GM12874 (cell line): Measurements from ENCODE around the gene MTMR11.

ENCODE experiments used
- TF ChIP-seq, protein P1 (sequence below): IDR thresholded peaks from 2 replicates; pipeline ENCODE4 v1.5.1; 2011; ENCODE audit warnings: low read depth, mild to moderate bottlenecking, control low read depth, low read length, moderate library complexity; ENCODE audit not compliant: insufficient read depth

The MTMR11 gene

DNA sequence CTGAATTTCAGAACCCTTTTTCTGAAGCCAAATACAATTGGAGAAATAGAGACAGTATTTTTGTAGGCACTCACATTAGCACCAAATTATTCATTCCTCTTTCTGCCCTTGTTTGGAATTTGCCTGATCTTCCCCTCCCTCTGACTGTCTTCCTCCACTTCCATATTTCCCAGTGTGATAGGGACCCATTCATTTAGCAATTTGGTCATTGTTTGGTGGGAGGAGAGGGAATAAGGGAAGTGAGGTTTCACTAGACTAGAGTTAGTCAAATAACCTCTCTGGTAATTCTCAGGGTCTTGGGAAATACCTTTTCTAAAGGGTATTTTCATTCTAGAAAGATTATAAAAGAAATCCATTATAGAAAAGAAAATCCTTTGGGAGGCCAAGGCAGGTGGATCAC, 31.0 kb upstream of the MTMR11 start:
- TF ChIP-seq, protein P1, sequence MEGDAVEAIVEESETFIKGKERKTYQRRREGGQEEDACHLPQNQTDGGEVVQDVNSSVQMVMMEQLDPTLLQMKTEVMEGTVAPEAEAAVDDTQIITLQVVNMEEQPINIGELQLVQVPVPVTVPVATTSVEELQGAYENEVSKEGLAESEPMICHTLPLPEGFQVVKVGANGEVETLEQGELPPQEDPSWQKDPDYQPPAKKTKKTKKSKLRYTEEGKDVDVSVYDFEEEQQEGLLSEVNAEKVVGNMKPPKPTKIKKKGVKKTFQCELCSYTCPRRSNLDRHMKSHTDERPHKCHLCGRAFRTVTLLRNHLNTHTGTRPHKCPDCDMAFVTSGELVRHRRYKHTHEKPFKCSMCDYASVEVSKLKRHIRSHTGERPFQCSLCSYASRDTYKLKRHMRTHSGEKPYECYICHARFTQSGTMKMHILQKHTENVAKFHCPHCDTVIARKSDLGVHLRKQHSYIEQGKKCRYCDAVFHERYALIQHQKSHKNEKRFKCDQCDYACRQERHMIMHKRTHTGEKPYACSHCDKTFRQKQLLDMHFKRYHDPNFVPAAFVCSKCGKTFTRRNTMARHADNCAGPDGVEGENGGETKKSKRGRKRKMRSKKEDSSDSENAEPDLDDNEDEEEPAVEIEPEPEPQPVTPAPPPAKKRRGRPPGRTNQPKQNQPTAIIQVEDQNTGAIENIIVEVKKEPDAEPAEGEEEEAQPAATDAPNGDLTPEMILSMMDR = no peak

DNA sequence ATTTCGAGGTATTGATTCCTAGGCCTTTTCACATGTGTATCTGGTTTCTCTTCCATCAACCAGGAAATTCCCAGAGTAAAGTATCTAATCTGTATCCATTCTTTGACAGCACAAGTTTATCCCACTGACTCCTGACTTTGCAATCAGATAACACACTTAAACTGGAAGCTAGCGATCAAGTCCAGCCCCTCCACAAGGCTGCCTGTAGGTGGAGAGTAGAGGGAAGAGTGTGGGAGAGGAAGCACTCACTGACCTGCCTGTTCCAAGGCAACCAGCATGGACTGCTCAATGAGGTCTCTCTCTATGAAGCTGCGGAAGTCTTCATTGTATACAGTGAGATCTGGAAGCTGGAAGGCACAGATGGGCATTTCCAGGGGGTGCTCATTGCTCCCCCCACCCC, 30.4 kb upstream of the MTMR11 start:
- TF ChIP-seq, protein P1 = no peak

DNA sequence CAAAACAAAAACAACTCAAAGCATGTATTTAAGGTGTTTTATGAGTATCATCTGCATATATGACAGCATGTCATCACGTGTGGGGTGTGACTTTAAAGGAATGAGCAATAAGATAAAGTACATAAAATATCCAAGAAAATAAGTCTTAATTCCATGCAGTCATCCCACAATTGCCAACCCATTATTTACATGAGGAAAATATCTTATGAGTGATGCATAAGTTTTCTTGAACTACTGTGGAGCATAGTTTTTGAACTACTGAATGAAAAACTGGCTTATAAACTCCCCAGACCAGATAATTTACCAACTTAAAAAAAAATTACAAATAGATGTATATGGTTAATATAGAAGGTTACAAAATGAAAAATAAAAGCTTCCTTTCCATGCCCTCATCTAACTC, 29.7 kb upstream of the MTMR11 start:
- TF ChIP-seq, protein P1 = no peak

DNA sequence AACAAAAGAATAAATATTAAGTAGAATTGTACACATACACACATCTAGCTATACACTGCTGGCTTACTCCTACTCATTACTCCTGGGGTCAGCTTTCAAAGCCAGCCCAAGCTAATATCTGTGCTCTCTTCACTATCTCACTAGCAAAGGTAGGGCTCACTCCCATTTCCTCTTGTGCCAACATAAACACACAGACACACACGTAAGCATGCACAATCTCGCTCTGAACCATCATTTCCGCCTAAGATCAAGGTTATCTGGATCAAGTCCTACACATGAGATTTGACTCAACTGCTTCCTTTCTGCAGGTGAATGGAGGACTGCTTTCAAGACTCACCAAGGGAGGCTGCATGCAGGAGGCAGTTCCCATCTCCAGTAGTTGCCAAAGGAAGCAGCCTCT, 28.8 kb upstream of the MTMR11 start:
- TF ChIP-seq, protein P1 = no peak

DNA sequence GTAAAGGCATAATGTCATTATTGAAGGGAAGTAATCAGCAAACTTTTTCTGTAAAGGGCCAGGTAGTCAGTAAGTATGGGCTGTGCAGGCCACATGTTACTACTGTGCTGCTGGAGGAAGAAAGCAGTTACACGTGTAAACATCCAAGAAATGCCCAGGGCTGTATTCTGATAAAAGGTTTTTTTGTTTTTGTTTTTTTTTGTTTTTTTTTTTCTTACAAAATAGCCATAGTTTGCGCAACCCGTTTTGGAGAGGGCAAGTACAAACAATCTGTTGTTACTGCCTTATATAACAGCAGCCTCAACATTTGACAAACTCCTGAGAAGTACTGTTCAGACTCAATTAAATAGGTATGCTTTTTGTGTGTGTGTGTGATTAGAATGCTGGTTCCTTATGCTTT, 26.7 kb upstream of the MTMR11 start:
- TF ChIP-seq, protein P1 = no peak

DNA sequence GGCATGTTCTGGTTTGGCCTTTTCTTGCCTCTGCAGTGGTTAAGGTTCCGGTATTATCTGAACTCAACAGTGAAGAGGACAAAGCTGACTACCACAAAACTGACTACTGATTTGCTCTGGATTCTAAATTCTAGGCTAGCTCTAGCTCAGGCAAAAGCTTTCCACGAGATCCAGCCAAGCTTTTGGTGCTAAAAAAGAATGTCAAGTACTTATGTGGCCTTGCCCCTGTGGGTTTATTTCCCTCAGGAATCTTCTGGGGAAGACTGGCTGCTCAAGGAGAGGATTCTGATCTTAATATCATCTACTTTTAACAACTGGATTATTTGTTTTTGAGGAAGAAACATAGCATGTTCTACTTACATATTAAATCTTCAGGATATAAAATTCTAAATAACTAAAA, 26.1 kb upstream of the MTMR11 start:
- TF ChIP-seq, protein P1 = no peak

DNA sequence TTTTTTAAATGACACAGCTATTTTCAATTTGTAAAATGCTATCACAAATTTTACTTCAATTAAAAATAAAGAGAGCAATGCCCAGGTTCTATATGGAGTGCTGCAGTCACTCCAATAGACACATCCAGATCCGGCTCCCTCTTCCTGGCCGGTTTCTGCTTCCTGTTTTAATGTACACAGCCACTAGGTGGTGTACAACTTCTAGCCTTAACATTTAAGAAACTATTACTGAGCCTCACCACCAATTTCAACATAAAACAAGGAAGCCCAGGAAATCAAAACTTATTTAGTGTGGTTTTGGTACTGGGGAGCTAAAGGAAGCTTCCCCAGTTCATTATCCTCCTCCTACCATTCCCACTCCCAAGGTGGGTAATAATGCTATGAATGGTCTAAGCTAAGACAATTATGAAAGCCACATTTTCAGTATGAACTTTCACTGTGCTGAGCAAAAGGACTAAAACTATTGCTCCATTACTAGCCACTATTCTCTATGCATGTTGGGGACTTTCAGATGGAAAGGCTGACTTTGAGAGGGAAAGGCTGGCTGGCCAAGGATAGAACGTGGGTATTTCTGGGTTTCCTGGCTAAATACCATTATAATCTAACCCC, 25.5 kb upstream of the MTMR11 start:
- TF ChIP-seq, protein P1 = peak; percentile 57
